WI38 (cell line): ENCODE measurements around the gene PRRC1.

Source experiments
- H3K4me3 ChIP-seq: 2 replicates; pipeline ENCODE4 v1.5.1; 2011; ENCODE audit warnings: low read depth, mild to moderate bottlenecking, control low read depth, low read length
- CTCF ChIP-seq: IDR thresholded peaks from 2 replicates; pipeline ENCODE4 v1.5.1; 2012; ENCODE audit warnings: low read depth, mild to moderate bottlenecking, control low read depth, low read length

The PRRC1 gene

GRCh38 chr5:127571314-127572131, 54.1 kb downstream of the PRRC1 start:
- no peak for TF ChIP-seq CTCF
- H3K4me3 ChIP-seq = no peak overlapping the region

- H3K4me3 ChIP-seq = no peak overlapping the region
- TF ChIP-seq CTCF = no peak
Measured at GRCh38 chr5:127572930-127573329, 55.5 kb downstream of the PRRC1 start.

- no peak for TF ChIP-seq CTCF
- H3K4me3 ChIP-seq = no peak overlapping the region
Measured at GRCh38 chr5:127574852-127575679, 57.6 kb downstream of the PRRC1 start.

- no peak for TF ChIP-seq CTCF
- no peak overlapping the region for H3K4me3 ChIP-seq
Measured at GRCh38 chr5:127577458-127577857, 60.0 kb downstream of the PRRC1 start.

GRCh38 chr5:127580731-127581130, 63.3 kb downstream of the PRRC1 start:
- TF ChIP-seq CTCF = no peak
- no peak overlapping the region for H3K4me3 ChIP-seq

- no peak for TF ChIP-seq CTCF
- H3K4me3 ChIP-seq = no peak overlapping the region
Measured at GRCh38 chr5:127581450-127581849, 64.0 kb downstream of the PRRC1 start.
